Activated T-cell treated with anti-CD3 and anti-CD28 coated beads, Interleukin-2, amount 50 U/mL, for 72 hours (primary cell): ENCODE results near the gene BLOC1S5. TPM values are rescaled to one million over a fixed set of nuclear protein-coding genes. Genes with fewer than 3 reads are reported as not detected.

ENCODE experiments used
- ATAC-seq, 2 donors: fragments of 150-1000 bp; cut with Tn5 transposase; replicated peaks in 1 of 2; 2 replicates each; pipeline ENCODE4 v1.10.0; 2021; ENCODE audit warnings: moderate library complexity in 2 of 2, mild to moderate bottlenecking in 1 of 2
- DNase-seq, 2 donors: peaks; one replicate each; pipeline ENCODE4 v3.0.0; 2021 to 2022; ENCODE audit warnings: mixed read lengths in 1 of 2
- H3K27ac Mint-ChIP-seq: one replicate; pipeline ENCODE4 v1.8.0; 2022; ENCODE audit warnings: mild to moderate bottlenecking, moderate library complexity, mixed read lengths
- H3K27me3 Mint-ChIP-seq: one replicate; pipeline ENCODE4 v1.8.0; 2022; ENCODE audit warnings: low read depth, mixed read lengths
- H3K36me3 Mint-ChIP-seq, 2 donors: one replicate each; pipeline ENCODE4 v1.8.0; 2022; ENCODE audit warnings: mixed read lengths in 2 of 2, mild to moderate bottlenecking in 1 of 2; ENCODE audit not compliant: insufficient read depth in 2 of 2
- H3K4me1 Mint-ChIP-seq: one replicate; pipeline ENCODE4 v1.8.0; 2022; ENCODE audit warnings: low read depth, mixed read lengths
- H3K4me3 Mint-ChIP-seq, 2 donors: one replicate each; pipeline ENCODE4 v1.8.0; 2022; ENCODE audit warnings: mild to moderate bottlenecking in 2 of 2, mixed read lengths in 2 of 2, moderate library complexity in 2 of 2
- H3K9me3 Mint-ChIP-seq, 2 donors: one replicate each; pipeline ENCODE4 v1.8.0; 2022; ENCODE audit warnings: mixed read lengths in 2 of 2
- total RNA-seq, 2 donors: library from RNA; stranded (reverse); gene quantifications; one replicate each; pipeline ENCODE4 v1.2.3, GENCODE V29; 2022

Gene BLOC1S5
- total RNA-seq, 2 donors from 2014 or later, result 25.9 to 37.1 TPM

DNA sequence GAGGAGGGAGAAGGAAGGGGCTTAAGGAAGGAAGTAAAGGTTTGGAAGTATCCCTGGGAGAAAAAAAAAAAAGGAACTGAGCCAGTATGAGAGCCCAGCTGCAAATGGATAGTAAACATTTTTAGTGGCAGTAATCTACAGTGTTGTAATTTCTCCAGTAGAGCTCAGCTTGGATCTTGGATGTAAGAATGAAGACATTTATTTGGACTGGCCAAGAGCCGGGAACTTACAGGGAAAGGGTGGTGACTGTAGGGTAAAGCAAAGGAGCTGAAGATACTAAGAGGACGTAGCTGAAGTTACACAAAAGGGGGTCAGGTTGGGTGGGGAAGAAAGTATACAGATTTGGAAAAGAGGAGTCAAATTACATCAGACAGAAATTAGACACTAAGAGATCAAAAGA is 24.7 kb upstream of the BLOC1S5 start:
- Mint-ChIP-seq H3K4me1 (peaks cover 24% of the 10 kb centered on the region), H3K36me3 (peaks cover 30 to 50% of the 10 kb centered on the region in 2 donors), H3K27ac (no peak overlapping the region), H3K9me3 (peaks cover 0 to 10% of the 10 kb centered on the region in 2 donors), H3K4me3 (no peak overlapping the region), H3K27me3 (no peaks in the 10 kb centered on the region)
- ATAC-seq, result no peak
- no peak for DNase-seq

- Mint-ChIP-seq H3K9me3 (peaks cover 0 to 10% of the 10 kb centered on the region in 2 donors), H3K27me3 (no peaks in the 10 kb centered on the region), H3K4me1 (peaks cover 32% of the 10 kb centered on the region), H3K27ac (peak overlapping the region; percentile 34), H3K36me3 (peaks cover 34 to 46% of the 10 kb centered on the region in 2 donors), H3K4me3 (no peak overlapping the region)
- DNase-seq (no peak), ATAC-seq (no peak)
These were observed 23.9 kb upstream of the BLOC1S5 start for GRCh38 chr6:8087870-8088754.

- Mint-ChIP-seq H3K4me3 (peak overlapping the region in 1 of 2 donors; percentile 21), H3K36me3 (peaks cover 32 to 43% of the 10 kb centered on the region in 2 donors), H3K27ac (peak overlapping the region; percentile 5), H3K9me3 (peaks cover 0 to 10% of the 10 kb centered on the region in 2 donors), H3K27me3 (no peaks in the 10 kb centered on the region), H3K4me1 (peaks cover 40% of the 10 kb centered on the region)
- DNase-seq (no peak), ATAC-seq (peak; percentile 46 to 84)
These were observed 22.6 kb upstream of the BLOC1S5 start for GRCh38 chr6:8086755-8087306.

DNA sequence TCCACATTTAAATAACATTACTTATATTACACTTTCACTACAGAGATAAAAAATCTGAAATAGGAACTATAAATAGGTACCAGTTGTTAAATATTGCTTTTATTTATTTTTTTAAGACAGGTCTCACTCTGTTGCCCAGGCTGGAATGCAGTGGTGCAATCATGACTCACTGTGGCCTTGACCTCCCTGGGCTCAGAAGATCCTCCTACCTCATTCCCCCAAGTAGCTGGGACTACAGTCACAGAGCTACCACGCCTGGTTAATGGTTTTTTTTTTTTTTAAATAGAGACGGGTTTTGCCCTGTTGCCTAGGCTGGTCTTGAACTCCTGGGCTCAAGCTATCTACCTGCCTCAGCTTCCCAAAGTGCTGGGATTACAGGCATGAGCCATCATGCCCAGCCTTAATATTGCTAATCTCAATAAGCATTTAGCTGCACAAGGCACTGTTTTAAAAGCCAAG is 20.9 kb upstream of the BLOC1S5 start:
- Mint-ChIP-seq H3K27ac (no peak overlapping the region), H3K4me3 (no peak overlapping the region), H3K36me3 (peaks cover 26 to 33% of the 10 kb centered on the region in 2 donors), H3K9me3 (peaks cover 0 to 4% of the 10 kb centered on the region in 2 donors), H3K4me1 (peaks cover 47% of the 10 kb centered on the region), H3K27me3 (no peaks in the 10 kb centered on the region)
- ATAC-seq, result no peak
- no peak for DNase-seq

GRCh38 chr6:8084586-8084985 is 20.4 kb upstream of the BLOC1S5 start:
- H3K9me3 Mint-ChIP-seq, result peaks cover 0 to 4% of the 10 kb centered on the region in 2 donors
- no peak overlapping the region for H3K4me3 Mint-ChIP-seq
- H3K27ac Mint-ChIP-seq, result no peak overlapping the region
- no peaks in the 10 kb centered on the region for H3K27me3 Mint-ChIP-seq
- H3K4me1 Mint-ChIP-seq, result peaks cover 52% of the 10 kb centered on the region
- DNase-seq, result no peak
- ATAC-seq, result no peak
- peaks cover 25 to 35% of the 10 kb centered on the region in 2 donors for H3K36me3 Mint-ChIP-seq

DNA sequence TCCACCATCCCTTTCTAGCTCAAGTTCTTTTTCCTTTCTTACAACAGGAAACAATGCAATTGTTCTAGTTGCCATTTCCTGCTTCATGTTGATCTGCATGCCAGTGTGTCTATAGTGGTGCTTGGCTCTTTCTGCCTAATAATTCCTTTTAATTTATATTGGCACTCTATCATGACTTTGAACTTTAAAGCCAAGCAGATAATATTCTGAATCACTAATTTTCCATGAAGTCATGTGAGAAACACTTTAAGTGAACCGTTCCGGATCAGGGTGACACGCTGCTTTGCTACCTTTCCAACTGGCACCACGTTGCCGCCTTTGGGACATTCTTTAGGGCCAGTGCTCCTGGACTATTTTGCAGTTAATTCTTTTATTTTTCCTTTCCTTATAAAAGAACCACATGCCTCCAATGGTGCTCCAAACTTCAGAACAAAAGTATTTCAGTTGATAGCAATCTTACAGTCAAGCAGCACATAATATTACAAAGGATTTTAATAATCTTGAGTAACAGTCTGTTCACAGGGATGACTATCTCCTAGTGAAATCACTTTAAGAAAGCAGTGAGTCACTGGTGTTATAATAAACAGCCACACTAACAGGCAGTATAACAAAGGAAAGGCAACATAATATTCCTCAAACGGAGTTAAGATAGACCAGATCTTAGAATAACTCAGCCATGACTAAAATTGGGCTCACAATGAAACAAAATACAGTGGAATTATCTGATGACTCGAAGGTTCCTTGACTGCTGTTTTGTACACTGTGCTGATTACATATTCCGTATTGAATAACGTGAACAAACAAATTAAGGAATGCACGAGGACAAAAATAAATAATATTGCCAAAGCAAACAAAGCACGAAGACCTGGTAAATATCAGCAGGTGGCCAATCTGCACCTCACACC is 19.0 kb upstream of the BLOC1S5 start:
- no peak overlapping the region for H3K4me3 Mint-ChIP-seq
- peak overlapping the region; percentile 57 for H3K27ac Mint-ChIP-seq
- peaks cover 15 to 31% of the 10 kb centered on the region in 2 donors for H3K36me3 Mint-ChIP-seq
- DNase-seq (no peak), ATAC-seq (peak; percentile 32 to 60)
- peaks cover 0 to 4% of the 10 kb centered on the region in 2 donors for H3K9me3 Mint-ChIP-seq
- H3K27me3 Mint-ChIP-seq, result no peaks in the 10 kb centered on the region
- H3K4me1 Mint-ChIP-seq, result peaks cover 50% of the 10 kb centered on the region

- H3K27ac Mint-ChIP-seq, result peak overlapping the region; percentile 57
- ATAC-seq (no peak), DNase-seq (no peak)
- no peaks in the 10 kb centered on the region for H3K9me3 Mint-ChIP-seq
- H3K4me3 Mint-ChIP-seq, result no peak overlapping the region
- H3K4me1 Mint-ChIP-seq, result peaks cover 56% of the 10 kb centered on the region
- H3K27me3 Mint-ChIP-seq, result no peaks in the 10 kb centered on the region
- peaks cover 11 to 32% of the 10 kb centered on the region in 2 donors for H3K36me3 Mint-ChIP-seq
These were observed 18.4 kb upstream of the BLOC1S5 start for GRCh38 chr6:8082572-8082953.

GRCh38 chr6:8080362-8081151 is 16.4 kb upstream of the BLOC1S5 start:
- peak in 1 of 2 donors; percentile 43 for ATAC-seq

DNA sequence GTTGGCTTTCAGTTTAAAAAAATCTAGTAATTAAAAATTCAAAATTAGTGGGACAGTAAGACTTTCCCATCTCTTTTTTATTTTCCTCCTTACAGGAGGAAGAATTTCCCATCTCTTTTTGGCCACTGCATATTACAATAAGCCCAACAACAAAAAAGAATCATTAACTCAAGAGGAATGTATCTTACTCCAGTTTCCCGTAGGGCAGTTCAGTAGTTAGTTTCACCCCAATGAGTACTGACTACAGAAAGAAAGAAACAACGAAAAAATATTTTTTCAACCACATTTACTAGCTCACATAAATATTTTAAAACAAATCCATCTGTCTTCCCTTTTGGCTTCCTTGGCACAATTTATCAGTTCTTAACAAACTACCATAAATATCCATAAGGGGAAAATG is 14.9 kb upstream of the BLOC1S5 start:
- H3K4me3 Mint-ChIP-seq, result no peak overlapping the region
- H3K4me1 Mint-ChIP-seq, result peaks cover 42% of the 10 kb centered on the region
- H3K36me3 Mint-ChIP-seq, result peaks cover 7 to 34% of the 10 kb centered on the region in 2 donors
- DNase-seq, result no peak
- no peak overlapping the region for H3K27ac Mint-ChIP-seq
- H3K27me3 Mint-ChIP-seq, result no peaks in the 10 kb centered on the region
- H3K9me3 Mint-ChIP-seq, result no peaks in the 10 kb centered on the region
- no peak for ATAC-seq

More at GRCh38 chr6:8080362-8081151, 16.4 kb upstream of the BLOC1S5 start:
- Mint-ChIP-seq H3K4me3 (no peak overlapping the region), H3K36me3 (peaks cover 7 to 34% of the 10 kb centered on the region in 2 donors), H3K9me3 (no peaks in the 10 kb centered on the region), H3K27me3 (no peaks in the 10 kb centered on the region), H3K4me1 (peaks cover 42% of the 10 kb centered on the region), H3K27ac (no peak overlapping the region)
- DNase-seq, result no peak

DNA sequence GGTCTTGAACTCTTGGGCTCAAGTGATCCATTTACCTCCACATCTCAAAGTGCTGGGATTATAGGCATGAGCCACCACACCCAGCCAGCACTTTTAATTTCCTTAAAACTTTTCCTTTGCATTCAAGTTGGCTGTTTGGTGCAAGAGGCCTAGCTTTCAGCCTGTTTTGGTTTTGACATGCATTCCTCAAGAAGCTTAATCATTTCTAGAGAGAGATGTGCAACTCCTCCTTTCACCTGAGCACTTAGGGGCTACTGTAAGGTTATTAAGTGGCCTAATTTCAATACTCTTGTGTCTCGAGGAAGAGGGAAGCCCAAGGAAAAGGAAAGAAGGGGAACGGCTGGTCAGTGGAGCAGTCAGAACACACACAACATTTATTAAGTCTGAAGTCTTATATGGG is 13.8 kb upstream of the BLOC1S5 start:
- Mint-ChIP-seq H3K4me1 (peaks cover 33% of the 10 kb centered on the region), H3K27ac (peak overlapping the region; percentile 80), H3K27me3 (no peaks in the 10 kb centered on the region), H3K36me3 (peaks cover 4 to 32% of the 10 kb centered on the region in 2 donors), H3K4me3 (no peak overlapping the region), H3K9me3 (no peaks in the 10 kb centered on the region)
- no peak for ATAC-seq
- DNase-seq, result no peak

- H3K9me3 Mint-ChIP-seq, result no peaks in the 10 kb centered on the region
- DNase-seq, result no peak
- no peak for ATAC-seq
- no peak overlapping the region for H3K27ac Mint-ChIP-seq
- peaks cover 25% of the 10 kb centered on the region for H3K4me1 Mint-ChIP-seq
- no peaks in the 10 kb centered on the region for H3K27me3 Mint-ChIP-seq
- peak overlapping the region in 1 of 2 donors; percentile 8 for H3K4me3 Mint-ChIP-seq
- peaks cover 4 to 27% of the 10 kb centered on the region in 2 donors for H3K36me3 Mint-ChIP-seq
These were observed 11.5 kb upstream of the BLOC1S5 start for GRCh38 chr6:8075704-8076103.

DNA sequence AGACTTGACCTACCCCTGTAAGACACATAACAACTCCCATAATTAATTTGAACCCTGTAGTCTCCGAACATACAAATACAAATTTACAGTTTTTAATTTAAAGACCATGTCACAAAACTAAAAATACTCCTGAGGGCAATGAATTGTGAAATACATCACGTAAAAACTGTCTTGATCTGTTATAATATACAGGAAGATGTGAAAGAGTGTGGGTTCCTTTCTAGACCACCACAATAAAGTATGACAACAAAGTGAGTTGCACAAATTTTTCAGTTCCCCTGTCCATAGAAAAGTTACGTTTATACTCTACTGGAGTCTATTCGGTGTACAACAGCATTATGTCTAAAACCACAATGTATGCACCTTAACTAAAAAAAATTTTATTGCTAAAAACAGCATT is 11.0 kb upstream of the BLOC1S5 start:
- Mint-ChIP-seq H3K27ac (no peak overlapping the region), H3K27me3 (no peaks in the 10 kb centered on the region), H3K4me1 (peaks cover 20% of the 10 kb centered on the region), H3K36me3 (peaks cover 2 to 24% of the 10 kb centered on the region in 2 donors), H3K4me3 (no peak overlapping the region), H3K9me3 (no peaks in the 10 kb centered on the region)
- no peak for ATAC-seq
- no peak for DNase-seq
